ENCODE data around the gene ANKRD13C. TPM values are rescaled to one million over a fixed set of nuclear protein-coding genes. Genes with fewer than 3 reads are reported as not detected.
"Not testable (repeated sequence)": the region's sequence is repeated elsewhere in the genome, so short reads cannot be mapped to it uniquely, and the experiment has no call there.

The ANKRD13C gene
- total RNA-seq, 1 donor from 2014 or later = 26.5 TPM

DNA sequence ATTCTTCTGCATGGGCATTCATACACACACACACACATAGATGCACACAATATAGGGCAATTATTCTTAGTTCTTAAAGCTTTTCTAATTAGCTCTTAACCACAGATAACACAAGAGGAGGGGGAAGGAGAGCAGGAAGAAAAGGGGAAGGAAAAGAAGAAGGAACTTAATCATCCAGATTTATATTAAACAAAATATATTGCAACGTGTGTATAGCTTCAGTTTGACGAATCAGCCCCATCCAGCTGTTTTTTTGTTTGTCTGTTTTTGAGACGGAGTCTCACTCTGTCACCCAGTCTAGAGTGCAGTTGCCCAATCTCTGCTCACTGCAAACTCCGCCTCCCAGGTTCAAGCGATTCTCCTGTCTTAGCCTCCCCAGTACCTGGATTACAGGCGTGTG is 21.7 kb upstream of the ANKRD13C start:
- intact Hi-C loops (cut with micrococcal nuclease) = no loop called here
- Mint-ChIP-seq H3K9me3 (no peaks in the 10 kb centered on the region), H3K36me3 (ENCODE audit: low read depth) (no peaks in the 10 kb centered on the region), H3K27ac (no peak overlapping the region), H3K4me3 (no peak overlapping the region), H3K4me1 (ENCODE audit: low read depth) (no peaks in the 10 kb centered on the region), H3K27me3 (ENCODE audit: insufficient read depth) (no peaks in the 10 kb centered on the region)
- DNase-seq (ENCODE audit: low spot score) = no peak

GRCh38 chr1:70373580-70373979 is 19.1 kb upstream of the ANKRD13C start:
- H3K36me3 Mint-ChIP-seq (ENCODE audit: low read depth); H3K27me3 Mint-ChIP-seq (ENCODE audit: insufficient read depth); H3K9me3 Mint-ChIP-seq; H3K27ac Mint-ChIP-seq; H3K4me1 Mint-ChIP-seq (ENCODE audit: low read depth); H3K4me3 Mint-ChIP-seq; DNase-seq (ENCODE audit: low spot score); intact Hi-C loops (cut with micrococcal nuclease): not testable (repeated sequence)

DNA sequence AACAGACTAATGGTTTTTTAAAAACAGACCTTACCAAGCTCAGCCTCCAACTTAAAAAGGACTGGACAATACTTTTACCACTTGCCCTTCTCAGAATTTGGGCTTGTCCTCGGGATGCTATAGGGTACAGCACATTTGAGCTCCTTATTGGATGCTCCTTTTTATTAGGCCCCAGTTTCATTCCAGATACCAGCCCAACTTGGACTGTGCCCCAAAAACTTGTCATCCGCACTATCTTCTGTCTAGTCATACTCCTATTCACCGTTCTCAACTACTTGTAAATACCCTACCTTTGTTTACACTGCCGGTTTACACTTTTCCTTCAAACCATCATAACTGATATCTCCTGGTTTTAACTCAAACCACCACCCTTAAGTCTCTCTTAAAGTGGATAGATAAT is 17.9 kb upstream of the ANKRD13C start:
- no peaks in the 10 kb centered on the region for H3K27me3 Mint-ChIP-seq (ENCODE audit: insufficient read depth)
- no peak for DNase-seq (ENCODE audit: low spot score)
- H3K9me3 Mint-ChIP-seq = no peaks in the 10 kb centered on the region
- no peak overlapping the region for H3K4me3 Mint-ChIP-seq
- no peaks in the 10 kb centered on the region for H3K4me1 Mint-ChIP-seq (ENCODE audit: low read depth)
- H3K27ac Mint-ChIP-seq = no peak overlapping the region
- intact Hi-C loops (cut with micrococcal nuclease) = no loop called here
- no peaks in the 10 kb centered on the region for H3K36me3 Mint-ChIP-seq (ENCODE audit: low read depth)

GRCh38 chr1:70371586-70371985 is 17.1 kb upstream of the ANKRD13C start:
- H3K27me3 Mint-ChIP-seq (ENCODE audit: insufficient read depth); H3K9me3 Mint-ChIP-seq; H3K4me1 Mint-ChIP-seq (ENCODE audit: low read depth); intact Hi-C loops (cut with micrococcal nuclease); H3K36me3 Mint-ChIP-seq (ENCODE audit: low read depth); H3K27ac Mint-ChIP-seq; H3K4me3 Mint-ChIP-seq; DNase-seq (ENCODE audit: low spot score): not testable (repeated sequence)

GRCh38 chr1:70367397-70367796 is 12.9 kb upstream of the ANKRD13C start:
- H3K9me3 Mint-ChIP-seq; H3K27ac Mint-ChIP-seq; H3K4me3 Mint-ChIP-seq; intact Hi-C loops (cut with micrococcal nuclease); H3K36me3 Mint-ChIP-seq (ENCODE audit: low read depth); H3K27me3 Mint-ChIP-seq (ENCODE audit: insufficient read depth); DNase-seq (ENCODE audit: low spot score): not testable (repeated sequence)
- peaks cover 12% of the 10 kb centered on the region for H3K4me1 Mint-ChIP-seq (ENCODE audit: low read depth)

DNA sequence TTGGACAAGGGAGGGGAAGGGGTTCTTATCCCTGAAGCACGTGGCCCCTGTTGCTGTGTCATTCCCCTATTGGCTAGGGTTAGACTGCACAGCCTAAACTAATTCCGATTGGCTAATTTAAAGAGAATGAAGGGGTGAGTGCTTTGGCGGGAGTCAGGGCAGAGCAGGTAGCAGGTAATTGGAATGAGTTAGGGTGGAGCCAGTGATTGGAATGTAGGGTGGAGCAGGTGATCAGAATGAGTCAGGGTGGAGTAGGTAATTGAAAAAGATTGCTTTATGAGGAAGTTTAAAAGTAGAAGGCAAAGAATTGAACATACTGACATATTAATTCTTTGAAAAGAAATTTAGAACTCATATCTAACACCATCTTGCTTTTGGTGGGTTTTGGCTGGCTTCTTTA is 12.5 kb upstream of the ANKRD13C start:
- DNase-seq (ENCODE audit: low spot score); intact Hi-C loops (cut with micrococcal nuclease); H3K36me3 Mint-ChIP-seq (ENCODE audit: low read depth); H3K9me3 Mint-ChIP-seq; H3K4me3 Mint-ChIP-seq; H3K27me3 Mint-ChIP-seq (ENCODE audit: insufficient read depth); H3K27ac Mint-ChIP-seq: not testable (repeated sequence)
- peaks cover 12% of the 10 kb centered on the region for H3K4me1 Mint-ChIP-seq (ENCODE audit: low read depth)

DNA sequence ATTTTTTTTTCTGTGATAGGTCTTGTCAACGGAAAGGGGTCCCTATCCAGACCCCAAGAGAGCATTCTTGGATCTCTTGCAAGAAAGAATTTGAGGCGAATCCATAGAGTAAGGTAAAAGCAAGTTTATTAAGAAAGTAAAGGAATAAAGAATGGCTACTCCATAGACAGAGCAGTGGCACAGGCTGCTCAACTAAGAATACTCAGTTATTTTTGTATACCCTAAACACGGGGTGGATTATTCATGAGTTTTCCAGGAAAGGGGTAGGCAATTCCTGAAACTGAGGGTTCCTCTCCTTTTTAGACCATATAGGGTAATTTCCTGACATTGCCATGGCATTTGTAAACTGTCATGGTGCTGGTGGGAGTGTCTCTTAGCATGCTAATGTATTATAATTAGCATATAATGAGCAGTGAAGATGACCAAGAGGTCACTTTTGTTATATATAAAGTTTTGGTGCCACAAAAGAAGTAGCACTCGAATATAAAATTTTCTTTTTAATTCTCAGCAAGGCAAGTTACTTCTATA is 12.0 kb upstream of the ANKRD13C start:
- DNase-seq (ENCODE audit: low spot score); H3K4me3 Mint-ChIP-seq; H3K27ac Mint-ChIP-seq; H3K27me3 Mint-ChIP-seq (ENCODE audit: insufficient read depth); H3K9me3 Mint-ChIP-seq; H3K36me3 Mint-ChIP-seq (ENCODE audit: low read depth); intact Hi-C loops (cut with micrococcal nuclease): not testable (repeated sequence)
- H3K4me1 Mint-ChIP-seq (ENCODE audit: low read depth) = peaks cover 12% of the 10 kb centered on the region

GRCh38 chr1:70364439-70364838 is 9.9 kb upstream of the ANKRD13C start:
- intact Hi-C loops (cut with micrococcal nuclease) = no loop called here
- no peaks in the 10 kb centered on the region for H3K9me3 Mint-ChIP-seq
- no peak overlapping the region for H3K27ac Mint-ChIP-seq
- H3K27me3 Mint-ChIP-seq (ENCODE audit: insufficient read depth) = no peaks in the 10 kb centered on the region
- DNase-seq (ENCODE audit: low spot score) = no peak
- H3K36me3 Mint-ChIP-seq (ENCODE audit: low read depth) = no peaks in the 10 kb centered on the region
- peaks cover 12% of the 10 kb centered on the region for H3K4me1 Mint-ChIP-seq (ENCODE audit: low read depth)
- no peak overlapping the region for H3K4me3 Mint-ChIP-seq

- peaks cover 10% of the 10 kb centered on the region for H3K4me1 Mint-ChIP-seq (ENCODE audit: low read depth)
- no peaks in the 10 kb centered on the region for H3K27me3 Mint-ChIP-seq (ENCODE audit: insufficient read depth)
- H3K36me3 Mint-ChIP-seq (ENCODE audit: low read depth) = no peaks in the 10 kb centered on the region
- DNase-seq (ENCODE audit: low spot score) = no peak
- H3K27ac Mint-ChIP-seq = no peak overlapping the region
- intact Hi-C loops (cut with micrococcal nuclease) = no loop called here
- H3K4me3 Mint-ChIP-seq = no peak overlapping the region
- no peaks in the 10 kb centered on the region for H3K9me3 Mint-ChIP-seq
Measured at GRCh38 chr1:70361727-70362398, 7.3 kb upstream of the ANKRD13C start.

- no peak overlapping the region for H3K4me3 Mint-ChIP-seq
- no peaks in the 10 kb centered on the region for H3K27me3 Mint-ChIP-seq (ENCODE audit: insufficient read depth)
- DNase-seq (ENCODE audit: low spot score) = no peak
- H3K36me3 Mint-ChIP-seq (ENCODE audit: low read depth) = peaks cover 3% of the 10 kb centered on the region
- H3K9me3 Mint-ChIP-seq = no peaks in the 10 kb centered on the region
- no peak overlapping the region for H3K27ac Mint-ChIP-seq
- intact Hi-C loops (cut with micrococcal nuclease) = no loop called here
- H3K4me1 Mint-ChIP-seq (ENCODE audit: low read depth) = peaks cover 16% of the 10 kb centered on the region
Measured at GRCh38 chr1:70360321-70360720, 5.8 kb upstream of the ANKRD13C start.

DNA sequence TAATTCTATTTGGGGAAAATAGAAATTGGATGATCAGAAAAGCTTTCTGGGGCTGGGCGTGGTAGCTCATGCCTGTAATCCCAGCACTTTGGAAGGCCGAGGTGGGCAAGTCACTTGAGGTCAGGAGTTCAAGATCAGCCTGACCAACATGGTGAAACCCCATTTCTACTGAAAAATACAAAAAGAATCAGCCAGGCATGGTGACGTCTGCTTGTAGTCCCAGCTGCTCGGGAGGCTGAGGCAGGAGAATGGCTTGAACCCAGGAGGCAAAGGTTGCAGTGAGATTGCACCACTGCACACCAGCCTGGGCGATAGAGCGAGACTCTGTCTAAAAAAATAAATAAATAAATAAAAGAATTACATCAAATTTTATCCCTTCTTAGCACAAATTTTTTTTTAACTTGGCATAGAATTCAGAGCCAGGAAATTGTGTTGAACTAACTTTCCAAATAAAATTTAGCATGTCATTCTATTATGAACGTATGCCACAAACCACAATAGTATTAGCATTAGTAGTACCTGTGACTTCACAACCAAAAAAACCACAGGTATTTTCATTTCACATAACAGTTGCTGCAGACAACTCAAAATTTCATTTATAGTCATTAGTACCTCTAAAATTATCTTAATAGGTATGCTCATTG is 4.5 kb upstream of the ANKRD13C start:
- H3K27me3 Mint-ChIP-seq (ENCODE audit: insufficient read depth) = no peaks in the 10 kb centered on the region
- no peak overlapping the region for H3K4me3 Mint-ChIP-seq
- H3K27ac Mint-ChIP-seq = no peak overlapping the region
- DNase-seq (ENCODE audit: low spot score) = no peak
- peaks cover 7% of the 10 kb centered on the region for H3K36me3 Mint-ChIP-seq (ENCODE audit: low read depth)
- H3K4me1 Mint-ChIP-seq (ENCODE audit: low read depth) = peaks cover 23% of the 10 kb centered on the region
- intact Hi-C loops (cut with micrococcal nuclease) = no loop called here
- H3K9me3 Mint-ChIP-seq = no peaks in the 10 kb centered on the region

- Mint-ChIP-seq H3K36me3 (ENCODE audit: low read depth) (peaks cover 14% of the 10 kb centered on the region), H3K4me1 (ENCODE audit: low read depth) (peaks cover 20% of the 10 kb centered on the region), H3K27me3 (ENCODE audit: insufficient read depth) (no peaks in the 10 kb centered on the region), H3K4me3 (peak overlapping the region; percentile 89), H3K27ac (peak overlapping the region; percentile 87), H3K9me3 (no peaks in the 10 kb centered on the region)
- DNase-seq (ENCODE audit: low spot score) = no peak
- intact Hi-C loops (cut with micrococcal nuclease) = no loop called here
Measured at GRCh38 chr1:70355920-70356319, 1.4 kb upstream of the ANKRD13C start.

GRCh38 chr1:70355111-70355407 is 537 bp upstream of the ANKRD13C start:
- Mint-ChIP-seq H3K4me1 (ENCODE audit: low read depth) (peaks cover 23% of the 10 kb centered on the region), H3K27ac (peak overlapping the region; percentile 95), H3K36me3 (ENCODE audit: low read depth) (peaks cover 17% of the 10 kb centered on the region), H3K27me3 (ENCODE audit: insufficient read depth) (no peaks in the 10 kb centered on the region), H3K9me3 (no peaks in the 10 kb centered on the region), H3K4me3 (peak overlapping the region; percentile 89)
- no peak for DNase-seq (ENCODE audit: low spot score)
- intact Hi-C loops (cut with micrococcal nuclease) = no loop called here

Data from activated T-helper 1 cell treated with anti-CD3 and anti-CD28 coated beads, Interleukin-12 subunit alpha, Interleukin-12 subunit beta, Interleukin-2, Interleukin-4 antibody, amounts not matched to agents 30 ng/mL and 10 ng/mL and 1 ng/mL, durations not matched to agents 14 hours and 24 hours and 36 hours (primary cell).